Subcutaneous abdominal adipose tissue (tissue), 5 donors: Measurements from ENCODE around the gene TCF12.

ENCODE experiments used
- H3K27ac ChIP-seq: one replicate; pipeline ENCODE4 v1.7.0; 2013; ENCODE audit warnings: low read depth, mild to moderate bottlenecking, inconsistent platforms, low read length, moderate library complexity
- H3K27me3 ChIP-seq, 5 donors: one replicate each; pipeline ENCODE4 v1.7.0; 2013; ENCODE audit warnings: low read length in 5 of 5, inconsistent platforms in 1 of 5; ENCODE audit not compliant: control insufficient read depth in 5 of 5, insufficient read depth in 4 of 5
- H3K36me3 ChIP-seq, 5 donors: one replicate each; pipeline ENCODE4 v1.7.0; 2013; ENCODE audit warnings: low read length in 5 of 5; ENCODE audit not compliant: control insufficient read depth in 5 of 5, insufficient read depth in 5 of 5
- H3K4me1 ChIP-seq, 5 donors: one replicate each; pipeline ENCODE4 v1.7.0; 2013; ENCODE audit warnings: low read length in 5 of 5, mild to moderate bottlenecking in 3 of 5, moderate library complexity in 1 of 5; ENCODE audit not compliant: control insufficient read depth in 5 of 5, insufficient read depth in 5 of 5
- H3K4me3 ChIP-seq, 5 donors: one replicate each; pipeline ENCODE4 v1.7.0; 2013; ENCODE audit warnings: low read length in 5 of 5, low read depth in 1 of 5
- H3K9ac ChIP-seq, 5 donors: one replicate each; pipeline ENCODE4 v1.7.0; 2013; ENCODE audit warnings: low read length in 5 of 5, mild to moderate bottlenecking in 4 of 5, moderate library complexity in 3 of 5
- H3K9me3 ChIP-seq, 5 donors: one replicate each; pipeline ENCODE4 v1.7.0; 2013; ENCODE audit warnings: low read length in 5 of 5; ENCODE audit not compliant: control insufficient read depth in 5 of 5
- donor health status: healthy.
- donor health status: healthy.
- donor health status: healthy.
- donor health status: healthy.
- donor health status: healthy.

TCF12 gene

GRCh38 chr15:57183614-57184344 is 265.3 kb downstream of the TCF12 start:
- no peaks in the 10 kb centered on the region for H3K27me3 ChIP-seq
- peaks cover 2 to 9% (median 8%) of the 10 kb centered on the region in 5 donors for H3K4me1 ChIP-seq
- no peaks in the 10 kb centered on the region for H3K36me3 ChIP-seq
- H3K9ac ChIP-seq: no peak overlapping the region
- no peak overlapping the region for H3K27ac ChIP-seq
- no peaks in the 10 kb centered on the region for H3K9me3 ChIP-seq
- no peak overlapping the region for H3K4me3 ChIP-seq

DNA sequence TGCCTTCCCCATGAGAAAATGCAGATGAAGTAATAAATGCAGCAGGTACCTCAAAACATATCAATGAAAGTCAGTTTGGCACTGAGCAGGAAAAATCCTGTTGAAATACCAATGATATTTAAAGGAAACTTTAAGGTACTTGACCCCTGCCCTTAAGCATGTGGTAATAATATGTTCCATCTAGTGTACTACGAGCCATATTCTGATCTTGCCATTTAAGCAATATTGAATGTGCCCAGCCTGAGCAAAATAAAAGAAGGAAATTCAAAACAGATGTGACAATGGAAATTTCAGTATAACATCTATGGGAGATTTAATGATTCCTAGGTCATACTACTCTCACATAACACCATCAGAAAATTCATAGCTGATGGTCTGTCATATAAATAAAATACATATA is 266.1 kb downstream of the TCF12 start:
- H3K27me3 ChIP-seq: no peaks in the 10 kb centered on the region
- H3K4me1 ChIP-seq: peaks cover 2 to 9% (median 8%) of the 10 kb centered on the region in 5 donors
- H3K36me3 ChIP-seq: no peaks in the 10 kb centered on the region
- H3K9ac ChIP-seq: no peak overlapping the region
- H3K9me3 ChIP-seq: no peaks in the 10 kb centered on the region
- H3K27ac ChIP-seq: no peak overlapping the region
- no peak overlapping the region for H3K4me3 ChIP-seq

DNA sequence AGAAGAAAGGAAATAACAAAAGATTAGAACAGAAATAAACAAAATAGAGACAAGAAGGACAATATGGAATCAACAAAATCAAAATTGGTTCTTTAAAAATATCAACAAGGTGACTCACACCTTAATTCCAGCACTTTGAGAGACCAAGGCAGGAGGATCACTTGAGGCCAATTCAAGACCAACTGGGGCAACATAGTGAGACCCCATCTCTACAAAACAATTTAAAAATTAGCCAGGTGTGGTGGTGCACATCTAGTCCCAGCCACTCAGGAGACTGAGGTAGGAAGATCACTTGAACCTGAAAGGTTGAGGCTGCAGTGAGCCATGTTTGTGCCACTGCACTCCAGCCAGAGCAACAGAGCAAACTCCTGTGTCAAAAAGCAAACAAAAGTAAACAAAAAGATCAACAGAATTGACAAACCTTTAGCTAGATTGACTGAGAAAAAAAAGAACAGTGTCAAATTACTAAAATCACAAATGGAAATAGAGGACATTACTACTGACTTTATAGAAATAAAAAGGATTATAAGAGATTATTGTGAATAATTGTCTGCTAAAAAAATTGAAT is 267.1 kb downstream of the TCF12 start:
- Histone ChIP-seq H3K36me3 (no peaks in the 10 kb centered on the region), H3K9ac (no peak overlapping the region), H3K9me3 (no peaks in the 10 kb centered on the region), H3K27ac (no peak overlapping the region), H3K4me3 (no peak overlapping the region), H3K4me1 (peaks cover 2 to 9% (median 8%) of the 10 kb centered on the region in 5 donors), H3K27me3 (no peaks in the 10 kb centered on the region)

- Histone ChIP-seq H3K4me1 (peaks cover 0 to 2% (median 0%) of the 10 kb centered on the region in 5 donors), H3K27ac (no peak overlapping the region)
These were observed 271.0 kb downstream of the TCF12 start for GRCh38 chr15:57189466-57189865.

GRCh38 chr15:57190208-57190607 is 271.8 kb downstream of the TCF12 start:
- Histone ChIP-seq H3K4me1 (no peaks in the 10 kb centered on the region), H3K4me3 (no peak overlapping the region), H3K9ac (no peak overlapping the region), H3K27me3 (no peaks in the 10 kb centered on the region), H3K36me3 (peaks cover 7 to 17% (median 11%) of the 10 kb centered on the region in 5 donors), H3K9me3 (no peaks in the 10 kb centered on the region), H3K27ac (no peak overlapping the region)

More at GRCh38 chr15:57189466-57189865, 271.0 kb downstream of the TCF12 start:
- Histone ChIP-seq H3K36me3 (peaks cover 7 to 15% (median 11%) of the 10 kb centered on the region in 5 donors), H3K4me3 (no peak overlapping the region), H3K27me3 (no peaks in the 10 kb centered on the region), H3K9ac (no peak overlapping the region), H3K9me3 (no peaks in the 10 kb centered on the region)

- no peaks in the 10 kb centered on the region for H3K9me3 ChIP-seq
- no peaks in the 10 kb centered on the region for H3K27me3 ChIP-seq
- no peak overlapping the region for H3K4me3 ChIP-seq
- H3K9ac ChIP-seq: no peak overlapping the region
- no peaks in the 10 kb centered on the region for H3K4me1 ChIP-seq
- no peak overlapping the region for H3K27ac ChIP-seq
- H3K36me3 ChIP-seq: peaks cover 10 to 18% (median 11%) of the 10 kb centered on the region in 5 donors
These were observed 274.7 kb downstream of the TCF12 start for GRCh38 chr15:57193161-57193560.

- Histone ChIP-seq H3K9me3 (no peaks in the 10 kb centered on the region), H3K4me3 (no peak overlapping the region), H3K27ac (no peak overlapping the region), H3K4me1 (peaks cover 0 to 6% (median 5%) of the 10 kb centered on the region in 5 donors), H3K27me3 (no peaks in the 10 kb centered on the region), H3K9ac (no peak overlapping the region), H3K36me3 (peaks cover 10 to 19% (median 11%) of the 10 kb centered on the region in 5 donors)
These were observed 276.9 kb downstream of the TCF12 start for GRCh38 chr15:57195326-57195725.

DNA sequence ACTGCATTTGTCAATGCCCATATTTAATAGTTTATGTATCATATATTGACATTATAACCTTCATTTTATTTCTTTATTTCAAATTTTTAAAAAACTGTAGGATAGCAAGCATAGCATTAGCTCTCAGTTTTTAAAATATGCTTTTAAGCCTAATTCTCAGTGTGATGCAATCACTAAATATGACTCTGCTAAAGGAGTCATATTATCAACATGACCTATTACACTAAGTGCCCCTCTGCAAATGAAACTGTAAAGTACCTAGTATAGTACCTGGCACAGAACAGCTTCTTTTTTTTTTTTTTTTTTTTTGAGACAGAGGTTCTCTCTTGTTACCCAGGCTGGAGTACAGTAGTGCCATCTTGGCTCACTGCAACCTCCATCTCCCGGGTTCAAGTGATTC is 278.4 kb downstream of the TCF12 start:
- H3K27me3 ChIP-seq: no peaks in the 10 kb centered on the region
- H3K27ac ChIP-seq: no peak overlapping the region
- H3K9me3 ChIP-seq: no peaks in the 10 kb centered on the region
- H3K9ac ChIP-seq: no peak overlapping the region
- H3K4me1 ChIP-seq: peaks cover 0 to 6% (median 5%) of the 10 kb centered on the region in 5 donors
- no peak overlapping the region for H3K4me3 ChIP-seq
- peaks cover 10 to 19% (median 11%) of the 10 kb centered on the region in 5 donors for H3K36me3 ChIP-seq

GRCh38 chr15:57198131-57198530 is 279.7 kb downstream of the TCF12 start:
- Histone ChIP-seq H3K4me3 (no peak overlapping the region), H3K9ac (no peak overlapping the region), H3K27me3 (no peaks in the 10 kb centered on the region), H3K36me3 (peaks cover 3 to 11% (median 5%) of the 10 kb centered on the region in 5 donors), H3K4me1 (peaks cover 0 to 6% (median 5%) of the 10 kb centered on the region in 5 donors), H3K9me3 (no peaks in the 10 kb centered on the region), H3K27ac (no peak overlapping the region)

DNA sequence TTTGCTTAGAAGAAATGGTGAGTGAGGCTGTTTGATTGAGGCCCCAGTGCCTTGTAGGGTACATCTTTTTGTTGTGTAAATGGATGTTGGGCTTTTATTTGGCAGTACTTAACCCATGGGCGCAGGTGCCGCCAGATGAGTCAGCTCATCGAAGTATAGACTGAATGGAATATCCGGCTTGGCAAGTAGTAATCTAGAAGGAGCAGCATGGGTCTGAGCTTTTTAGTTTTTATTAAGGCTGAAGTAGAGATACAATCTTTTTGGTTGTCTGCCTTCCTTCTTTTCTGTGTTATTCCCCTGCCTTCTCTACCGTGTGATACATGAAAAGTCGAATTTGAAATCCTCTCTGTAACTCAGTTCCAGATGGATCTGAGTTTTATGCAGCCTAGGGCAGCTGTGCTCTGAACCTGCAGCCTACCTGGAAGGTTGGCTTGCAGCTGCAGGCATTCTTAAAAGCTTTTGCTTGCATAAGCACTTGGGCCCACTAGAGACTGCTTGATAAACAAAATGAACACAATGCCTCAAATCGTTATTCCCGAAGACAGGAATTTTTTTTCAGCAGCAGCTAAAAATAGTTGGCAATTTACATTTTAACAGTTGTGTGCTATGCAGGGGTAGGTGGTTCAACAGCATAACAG is 280.3 kb downstream of the TCF12 start:
- Histone ChIP-seq H3K9ac (no peak overlapping the region), H3K4me3 (no peak overlapping the region), H3K36me3 (peaks cover 0 to 6% (median 4%) of the 10 kb centered on the region in 5 donors), H3K27me3 (no peaks in the 10 kb centered on the region), H3K27ac (no peak overlapping the region), H3K4me1 (peaks cover 0 to 6% (median 5%) of the 10 kb centered on the region in 5 donors), H3K9me3 (no peaks in the 10 kb centered on the region)
